HCT116 (cell line): ENCODE results near the gene FOXP2.

ENCODE experiments used
- ATF3 ChIP-seq: IDR thresholded peaks from 2 replicates; pipeline ENCODE4 v1.6.1; 2012
- CEBPB ChIP-seq: IDR thresholded peaks from 2 replicates; pipeline ENCODE4 v1.6.1; 2012; ENCODE audit warnings: low read depth
- CTCF ChIP-seq, 3 experiments: fragments of 200-600 bp in 1 of 3; sonication (generic) in 1 of 3; IDR thresholded peaks in 2 of 3; conservative IDR thresholded peaks in 1 of 3; 2 replicates each; pipeline ENCODE4 v1.5.1; 2012 to 2017; ENCODE audit warnings: low read depth in 2 of 3, low read length in 2 of 3, antibody characterized with exemption in 1 of 3, borderline replicate concordance in 1 of 3, control low read depth in 1 of 3, mild to moderate bottlenecking in 1 of 3, mixed read lengths in 1 of 3, mixed run types in 1 of 3, moderate library complexity in 1 of 3; ENCODE audit not compliant: insufficient read depth in 1 of 3
- EZH2 ChIP-seq: fragments of 200-600 bp; sonication (generic); IDR thresholded peaks from 2 replicates; pipeline ENCODE4 v1.6.1; 2017; ENCODE audit warnings: antibody characterized with exemption, mixed run types
- EZH2phosphoT487 ChIP-seq: fragments of 200-600 bp; IDR thresholded peaks from 2 replicates; pipeline ENCODE4 v1.6.1; 2018; ENCODE audit warnings: antibody characterized with exemption, borderline replicate concordance
- POLR2AphosphoS5 ChIP-seq: IDR thresholded peaks from 2 replicates; pipeline ENCODE4 v1.6.1; 2011; ENCODE audit warnings: mild to moderate bottlenecking, low read depth, low read length, moderate library complexity
- SIN3A ChIP-seq: IDR thresholded peaks from 2 replicates; pipeline ENCODE4 v1.6.1; 2012; ENCODE audit warnings: low read depth
- SP1 ChIP-seq: IDR thresholded peaks from 2 replicates; pipeline ENCODE4 v1.6.1; 2012; ENCODE audit warnings: low read depth
- TCF7L2 ChIP-seq: IDR thresholded peaks from 2 replicates; pipeline ENCODE4 v1.7.0; 2011; ENCODE audit warnings: borderline replicate concordance, inconsistent platforms; ENCODE audit not compliant: insufficient read depth, insufficient read length; ENCODE audit errors: extremely low read depth

GRCh38 chr7:114459574-114459973, 45.0 kb downstream of the FOXP2 start:
- TF ChIP-seq CEBPB (no peak), CTCF (IDR thresholded peaks at IDR 0.05 in 2 of 3, conservative IDR thresholded peaks at IDR 0.05 in 1 of 3; ENCODE audit: borderline replicate concordance in 1 of 3, insufficient read depth in 1 of 3, low read depth in 2 of 3, low read length in 2 of 3) (no peak), EZH2phosphoT487 (no peak), ATF3 (no peak), POLR2AphosphoS5 (no peak), EZH2 (no peak), SP1 (no peak), TCF7L2 (no peak), SIN3A (no peak)
